GM10847 (cell line): ENCODE results near the gene MRPL43.
A peak's percentile ranks its signal among the peaks of the same experiment; 100 is the strongest.

Experiments
- POLR2A ChIP-seq: IDR thresholded peaks from 2 replicates; pipeline ENCODE4 v1.6.1; 2011; ENCODE audit not compliant: insufficient read length; ENCODE audit errors: extremely low read depth

Gene MRPL43

DNA sequence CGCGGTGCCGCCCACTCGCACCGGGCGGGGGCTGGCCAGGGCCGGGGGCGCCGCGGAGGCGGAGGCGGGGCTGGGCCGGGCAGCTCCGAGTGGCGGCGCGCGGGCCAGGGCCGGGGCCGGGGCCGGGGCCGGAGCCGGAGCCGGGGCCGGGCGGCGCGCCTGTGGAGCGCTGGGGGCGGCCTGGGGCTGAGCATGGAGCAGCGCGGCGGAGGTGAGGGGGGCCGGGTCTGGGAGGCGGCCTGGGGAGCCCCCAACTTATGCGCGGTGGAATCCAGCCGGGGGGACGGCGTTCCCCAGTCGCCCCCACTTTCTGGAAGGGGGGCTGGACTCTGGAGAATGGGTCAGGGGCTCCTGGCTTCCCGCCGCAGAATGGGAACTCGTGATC lies 12.4 kb upstream of the MRPL43 start, which contains the start of gene LZTS2:
LZTS2 (plus strand) TSS at position 67 of the 385 bp plus-strand sequence. CDS start 2,731 bp downstream, outside the sequence.
- no peak for TF ChIP-seq POLR2A

DNA sequence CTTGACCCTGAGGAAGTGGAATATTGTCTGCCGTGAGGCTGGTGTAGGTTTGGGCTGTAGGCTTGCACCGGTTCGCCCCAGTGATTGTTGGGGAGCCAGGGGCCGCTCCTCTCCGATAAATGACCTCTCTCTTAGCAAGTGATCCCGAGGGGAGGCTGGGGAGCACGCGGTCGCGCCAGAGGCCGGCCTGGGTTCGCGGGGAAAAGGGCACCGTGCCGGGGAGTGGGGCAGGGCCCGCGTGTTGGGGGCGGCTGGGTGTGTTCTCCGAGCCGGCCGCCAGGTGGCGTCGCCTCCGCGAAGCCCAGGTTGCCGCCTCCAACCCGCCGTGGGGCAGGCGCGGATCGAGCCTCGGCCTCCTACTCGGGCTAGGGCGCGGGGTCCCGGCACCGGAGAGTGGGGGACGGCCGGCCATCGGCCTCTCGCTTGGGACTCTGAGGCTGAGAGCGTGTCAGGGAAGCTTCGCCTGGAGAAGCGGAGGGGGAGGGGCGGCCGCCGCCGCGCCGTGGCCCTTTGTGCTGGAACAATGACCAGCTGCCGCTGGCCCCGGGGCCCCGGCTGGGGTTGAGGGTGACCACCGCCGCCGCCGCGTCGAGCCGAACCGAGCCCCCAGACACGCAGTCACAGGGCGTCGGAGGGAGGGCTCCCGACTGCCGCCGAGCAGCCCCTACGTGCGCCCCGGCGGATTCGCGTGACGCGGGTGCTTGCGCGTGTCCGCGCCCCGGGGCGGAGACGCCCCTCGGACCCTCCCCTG lies 11.9 kb upstream of the MRPL43 start:
- TF ChIP-seq POLR2A, result peak; percentile 19

DNA sequence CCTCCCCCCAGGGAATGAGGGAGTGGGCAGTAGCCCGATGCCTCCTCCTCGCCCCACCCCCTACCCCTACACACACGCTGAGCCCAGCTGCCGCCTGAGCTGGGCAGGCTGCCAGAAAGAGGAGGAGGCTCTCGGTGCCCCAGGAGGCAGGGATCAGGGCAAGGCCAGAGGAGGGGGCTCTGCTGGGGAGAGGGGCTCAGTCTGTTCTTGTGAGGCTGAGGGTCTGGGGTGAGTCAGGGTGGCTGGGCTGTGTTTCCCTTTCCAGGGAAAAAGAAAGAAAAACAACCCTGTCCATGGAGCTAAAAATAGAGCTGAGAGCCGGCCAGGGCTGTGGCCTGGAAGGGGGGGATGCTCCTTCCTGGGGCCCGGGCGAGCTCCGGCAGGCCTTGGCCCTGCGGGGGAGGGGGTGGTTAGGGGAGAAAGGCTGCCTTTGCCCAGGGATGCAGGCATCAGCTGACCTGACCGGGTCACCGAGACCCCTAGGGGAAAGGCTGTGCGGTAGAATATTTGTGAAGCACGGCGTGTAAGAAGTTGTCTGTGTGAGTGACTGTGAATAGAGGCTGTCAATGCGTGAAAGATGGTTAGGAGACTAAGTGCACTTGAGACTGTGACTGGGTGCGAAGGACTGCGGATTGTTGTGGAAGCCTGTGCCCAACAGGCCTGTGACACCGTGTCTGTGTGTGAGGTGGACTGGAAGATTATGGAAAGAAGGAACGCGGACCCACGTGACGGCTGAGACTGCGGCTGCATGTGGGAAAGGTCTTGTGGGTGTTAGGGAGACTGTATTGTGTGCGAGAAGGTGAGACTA lies 11.1 kb upstream of the MRPL43 start:
- no peak for TF ChIP-seq POLR2A

DNA sequence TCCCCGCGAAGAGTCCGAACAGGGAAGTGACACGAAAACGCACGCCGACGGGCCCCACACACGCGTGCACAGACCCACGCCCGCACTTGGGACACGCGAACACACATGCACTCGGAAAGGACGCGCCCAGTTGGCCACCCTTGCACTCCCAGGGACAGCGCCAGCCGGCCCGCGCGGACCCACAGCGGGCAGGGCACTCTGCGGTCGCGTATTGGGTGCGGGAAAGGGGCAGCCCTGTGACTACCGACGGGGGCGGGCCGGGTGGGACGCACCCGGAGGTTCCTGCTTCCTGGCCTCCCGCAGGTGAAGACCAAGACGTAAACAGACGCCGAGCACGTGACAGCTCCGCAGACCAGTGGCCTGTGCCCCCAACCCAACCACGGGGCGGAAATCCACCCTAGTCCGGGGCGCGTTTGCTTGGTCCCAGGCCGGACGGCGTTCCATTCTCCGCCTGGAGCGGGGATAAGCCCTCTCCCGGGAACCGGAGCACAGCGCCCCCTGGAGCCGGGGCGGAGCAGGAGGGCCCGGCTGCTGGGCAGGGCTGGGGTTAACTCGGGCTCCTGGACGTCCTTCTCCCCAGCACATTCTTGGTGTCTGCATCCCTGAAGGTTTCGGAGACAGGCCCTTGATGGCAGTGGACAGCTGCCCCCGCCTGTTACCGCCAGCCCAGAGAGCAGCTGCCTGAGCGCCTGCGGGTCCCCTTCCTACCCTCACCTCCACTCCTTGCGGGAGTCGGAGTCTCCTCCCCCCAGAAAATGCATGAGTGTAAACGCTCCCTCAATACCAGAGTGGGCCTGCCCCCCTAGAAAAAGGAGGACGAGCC lies 10.3 kb upstream of the MRPL43 start:
- TF ChIP-seq POLR2A, result peak; percentile 42

DNA sequence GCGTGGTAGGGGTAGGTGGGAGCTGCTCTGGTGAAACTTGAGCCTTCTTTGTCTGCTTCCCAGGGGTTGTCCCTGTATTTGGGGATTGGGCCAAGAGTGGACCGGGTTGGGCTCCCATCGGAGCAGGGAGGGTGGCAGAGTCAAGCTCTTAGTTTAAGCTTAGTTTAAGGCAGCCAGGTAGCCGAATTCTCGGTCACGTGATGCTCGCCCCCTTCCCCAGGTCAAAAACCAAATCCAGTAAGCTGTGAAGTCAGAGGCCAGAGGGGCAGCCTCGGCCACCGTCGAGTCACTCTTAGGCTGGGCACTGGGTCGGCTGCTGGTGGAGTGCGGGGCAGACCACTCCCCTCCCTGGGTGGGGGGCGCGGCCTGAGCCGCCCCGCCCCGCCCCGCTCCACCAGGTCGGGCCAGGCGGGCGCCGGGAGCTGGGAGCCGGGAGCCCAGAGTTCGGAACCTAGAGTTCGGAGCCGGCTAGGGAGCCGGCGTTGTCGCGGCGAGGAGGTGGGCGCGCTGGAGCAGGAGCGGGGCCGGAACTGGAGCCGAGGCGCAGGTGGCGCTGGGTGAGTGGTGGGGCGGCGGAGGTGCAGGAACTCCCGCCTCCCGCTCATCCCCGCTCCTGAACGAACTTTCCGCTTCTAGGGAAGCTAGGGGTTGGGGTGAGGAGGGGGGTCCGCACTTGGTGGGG lies 9.5 kb upstream of the MRPL43 start:
- no peak for TF ChIP-seq POLR2A

DNA sequence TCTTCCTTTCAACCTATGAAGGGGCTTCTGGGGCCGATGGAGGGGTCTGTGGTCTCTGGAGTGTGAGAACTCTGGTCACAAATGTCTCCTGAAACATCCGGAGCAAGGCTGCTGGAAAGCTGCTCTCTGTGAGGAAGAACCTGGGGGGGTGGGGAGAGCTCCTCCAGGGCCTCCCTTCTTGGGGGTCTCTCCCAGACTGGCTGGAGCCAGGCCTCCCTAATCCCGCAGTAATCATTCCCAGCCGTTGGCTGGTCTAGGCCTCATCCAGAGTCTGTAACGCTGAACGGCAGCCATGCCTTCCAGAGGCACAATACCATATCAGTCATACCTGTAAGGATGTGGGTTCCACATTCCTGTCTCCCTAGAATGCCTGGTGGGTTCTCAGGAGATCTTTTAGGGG lies 7.9 kb upstream of the MRPL43 start:
- TF ChIP-seq POLR2A, result no peak

DNA sequence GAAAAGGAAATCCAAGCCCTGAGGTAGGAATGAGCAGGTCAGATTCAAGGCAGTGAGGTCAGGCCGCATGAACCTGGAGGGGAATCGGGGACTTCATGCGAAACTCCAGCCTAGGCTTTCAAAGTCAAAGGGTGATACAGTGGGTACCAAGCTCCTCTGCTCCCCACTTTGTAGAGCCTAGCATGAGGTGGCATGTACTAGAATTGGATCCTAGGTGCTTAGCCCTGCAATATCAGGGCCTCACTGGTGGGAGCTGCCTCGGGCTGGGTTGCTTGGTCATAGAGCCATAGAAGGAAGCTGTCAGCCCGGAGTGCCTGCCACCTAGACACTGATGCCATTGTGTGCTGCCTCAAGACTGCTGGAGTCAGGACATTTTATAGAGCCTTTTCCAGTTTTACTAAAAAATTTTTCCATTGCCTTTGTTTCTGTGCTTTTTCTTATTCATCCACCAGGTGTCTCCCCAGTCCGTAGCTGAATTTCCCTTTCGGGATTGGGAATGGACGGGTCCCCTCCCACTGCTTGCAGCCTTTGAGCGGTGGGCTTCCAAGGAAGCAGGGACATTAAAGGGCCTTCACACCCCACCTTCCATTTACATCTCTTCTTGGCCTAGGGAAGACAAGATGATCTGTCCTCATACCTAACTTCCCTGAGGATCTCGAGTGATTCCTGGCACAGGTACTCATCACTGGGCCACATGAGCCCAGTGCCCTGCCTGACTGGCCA lies 6.8 kb upstream of the MRPL43 start:
- TF ChIP-seq POLR2A, result no peak

DNA sequence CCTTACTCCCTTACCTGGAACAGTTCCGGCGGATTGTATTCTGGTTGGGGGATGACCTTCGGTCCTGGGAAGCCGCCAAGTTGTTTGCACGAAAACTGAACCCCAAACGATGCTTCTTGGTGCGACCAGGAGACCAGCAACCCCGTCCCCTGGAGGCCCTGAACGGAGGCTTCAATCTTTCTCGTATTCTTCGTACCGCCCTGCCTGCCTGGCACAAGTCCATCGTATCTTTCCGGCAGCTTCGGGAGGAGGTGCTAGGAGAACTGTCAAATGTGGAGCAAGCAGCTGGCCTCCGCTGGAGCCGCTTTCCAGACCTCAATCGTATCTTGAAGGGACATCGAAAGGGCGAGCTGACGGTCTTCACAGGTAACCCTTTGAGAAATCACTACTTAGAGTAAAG lies 1.8 kb upstream of the MRPL43 start:
- TF ChIP-seq POLR2A, result no peak

DNA sequence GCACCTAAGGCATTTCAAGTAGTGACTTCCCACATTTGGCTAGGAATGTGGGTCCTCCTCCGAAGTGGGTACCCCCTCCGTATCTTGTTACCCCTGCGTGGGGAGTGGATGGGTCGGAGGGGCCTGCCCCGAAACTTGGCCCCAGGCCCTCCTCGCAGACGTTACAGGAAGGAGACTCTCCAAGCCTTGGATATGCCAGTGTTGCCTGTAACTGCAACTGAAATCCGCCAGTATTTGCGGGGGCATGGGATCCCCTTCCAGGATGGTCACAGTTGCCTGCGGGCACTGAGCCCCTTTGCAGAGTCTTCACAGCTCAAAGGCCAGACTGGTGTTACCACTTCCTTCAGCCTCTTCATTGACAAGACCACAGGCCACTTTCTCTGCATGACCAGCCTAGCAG lies 869 bp upstream of the MRPL43 start:
- no peak for TF ChIP-seq POLR2A

DNA sequence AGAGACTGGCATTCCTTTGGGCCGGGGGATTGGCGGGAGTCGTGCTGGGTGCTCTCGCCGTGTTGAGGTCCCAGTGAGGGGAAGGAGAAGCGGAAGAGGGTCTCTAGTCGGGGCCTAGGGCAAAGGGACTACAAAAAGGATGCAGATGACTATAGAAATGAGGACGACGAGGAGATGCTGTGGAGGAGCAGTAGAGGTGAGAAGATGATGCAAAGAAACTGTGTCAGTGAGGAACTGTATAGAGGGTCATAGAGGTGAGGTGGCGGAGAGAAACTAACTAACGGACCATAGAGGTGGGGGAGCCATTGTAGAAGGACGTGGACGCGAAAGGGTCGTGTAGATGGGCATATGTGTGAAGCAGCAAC lies 370 bp upstream of the MRPL43 start:
- TF ChIP-seq POLR2A, result no peak

DNA sequence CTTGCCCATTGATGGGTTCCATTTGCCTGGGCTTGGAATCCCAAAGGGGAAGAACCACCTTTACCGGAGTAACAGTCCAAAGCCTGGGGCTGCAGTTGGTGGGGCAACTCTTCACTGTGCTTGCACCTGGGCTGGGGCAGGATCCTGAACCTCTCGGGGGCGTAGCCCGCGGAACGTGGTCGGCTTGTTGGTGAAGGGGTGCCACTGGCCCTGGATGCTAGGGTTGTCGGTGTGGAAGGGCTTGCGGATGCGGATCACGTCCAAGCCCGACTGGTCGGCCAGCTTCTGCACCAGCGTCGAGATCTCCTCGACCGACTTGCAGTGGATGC lies 710 bp downstream of the MRPL43 start:
- no peak for TF ChIP-seq POLR2A

DNA sequence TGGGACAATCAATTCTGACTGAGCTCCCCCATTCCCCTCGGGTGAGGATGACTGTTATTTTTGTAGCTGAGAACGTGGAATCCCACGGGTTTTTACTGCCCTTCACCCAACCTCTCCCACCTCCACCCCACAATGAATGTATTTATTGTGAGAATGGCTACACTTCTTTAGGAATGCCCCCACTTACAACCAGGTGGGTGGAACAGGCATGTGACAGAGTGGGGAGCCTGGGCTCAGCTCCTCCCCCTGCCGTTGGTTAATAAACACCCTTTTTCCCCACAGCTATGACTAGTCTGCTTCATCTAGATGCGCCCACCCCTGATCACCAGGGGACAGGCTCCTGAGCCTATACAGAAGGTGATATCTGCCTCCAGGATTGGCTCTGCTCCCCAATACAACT lies 2.0 kb downstream of the MRPL43 start:
- no peak for TF ChIP-seq POLR2A

DNA sequence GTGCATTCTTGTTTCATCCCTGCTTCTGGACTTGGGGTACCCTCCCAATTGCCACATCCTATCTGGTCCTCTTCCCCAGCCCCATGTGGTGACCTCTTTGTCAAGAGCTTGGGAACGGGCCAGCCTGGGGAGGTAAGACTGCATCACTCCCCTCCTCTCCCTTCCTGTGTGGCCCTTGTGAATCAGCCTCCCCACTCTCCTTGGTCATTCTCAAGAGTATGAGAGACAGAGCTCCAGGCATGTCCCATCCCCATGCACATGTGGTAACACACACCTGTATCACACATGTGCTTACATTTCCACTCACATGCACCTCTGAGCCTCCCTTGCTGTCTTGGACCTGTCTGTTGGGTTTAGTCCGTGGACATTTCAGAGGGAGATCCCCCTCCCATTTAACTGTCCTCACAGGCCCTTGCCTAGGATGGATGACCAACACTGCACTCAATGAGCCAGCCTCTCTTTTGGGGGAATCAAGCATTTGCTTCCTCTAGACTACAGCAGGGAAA lies 2.6 kb downstream of the MRPL43 start:
- no peak for TF ChIP-seq POLR2A

DNA sequence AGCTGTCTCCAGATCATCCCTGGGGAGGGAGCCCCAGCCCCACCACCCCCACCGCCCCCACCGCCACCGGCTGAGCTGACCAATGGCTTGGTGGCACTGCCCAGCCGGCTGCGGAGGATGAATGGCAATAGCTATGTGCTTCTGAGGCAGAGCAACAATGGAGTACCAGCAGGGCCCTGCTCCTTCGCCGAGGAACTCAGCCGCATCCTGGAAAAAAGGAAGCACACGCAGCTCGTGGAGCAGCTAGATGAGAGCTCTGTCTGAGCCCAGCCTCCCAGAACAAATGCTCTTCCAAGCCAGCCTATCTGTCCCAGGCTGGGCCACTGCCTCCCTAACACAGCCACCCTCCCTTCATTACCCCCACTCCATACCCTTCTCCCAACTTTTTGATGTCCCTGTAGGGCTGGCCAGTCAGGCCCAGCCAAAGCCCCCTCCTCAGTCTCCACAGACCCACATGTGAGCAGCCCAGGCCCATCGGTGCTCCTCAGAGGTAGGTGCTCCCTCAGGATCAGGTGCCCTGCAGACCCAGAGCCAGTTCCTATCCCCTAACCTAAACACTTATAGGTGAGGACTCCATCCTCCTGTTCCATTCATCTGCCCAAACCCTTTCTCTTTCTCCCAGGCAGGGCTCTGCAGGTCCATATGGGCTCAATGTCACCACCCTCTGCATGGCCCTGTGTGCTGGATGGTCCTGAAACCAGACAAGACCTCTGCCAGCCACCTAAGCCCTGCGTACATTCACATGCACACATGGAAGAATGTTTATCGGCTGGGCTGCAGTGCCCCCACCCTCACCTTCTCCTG lies 3.2 kb downstream of the MRPL43 start:
- no peak for TF ChIP-seq POLR2A
